Panc1 (cell line): ENCODE results near the gene POC1B.

Experiments
- POLR2AphosphoS5 ChIP-seq: IDR thresholded peaks from 2 replicates; pipeline ENCODE4 v1.6.1; 2012; ENCODE audit warnings: mild to moderate bottlenecking, low read depth, low read length, moderate library complexity
- SIN3A ChIP-seq: IDR thresholded peaks from 2 replicates; pipeline ENCODE4 v1.6.1; 2012; ENCODE audit warnings: low read depth, mild to moderate bottlenecking, low read length, moderate library complexity, borderline replicate concordance; ENCODE audit not compliant: insufficient read depth
- TCF7L2 ChIP-seq: IDR thresholded peaks from 2 replicates; pipeline ENCODE4 v1.6.1; 2011; ENCODE audit warnings: mild to moderate bottlenecking, low read depth, low read length, inconsistent platforms
- TF ChIP-seq, protein P1 (sequence below): fragments of 450-650 bp; IDR thresholded peaks from 2 replicates; pipeline ENCODE4 v1.5.1; 2017; ENCODE audit warnings: mild to moderate bottlenecking

DNA sequence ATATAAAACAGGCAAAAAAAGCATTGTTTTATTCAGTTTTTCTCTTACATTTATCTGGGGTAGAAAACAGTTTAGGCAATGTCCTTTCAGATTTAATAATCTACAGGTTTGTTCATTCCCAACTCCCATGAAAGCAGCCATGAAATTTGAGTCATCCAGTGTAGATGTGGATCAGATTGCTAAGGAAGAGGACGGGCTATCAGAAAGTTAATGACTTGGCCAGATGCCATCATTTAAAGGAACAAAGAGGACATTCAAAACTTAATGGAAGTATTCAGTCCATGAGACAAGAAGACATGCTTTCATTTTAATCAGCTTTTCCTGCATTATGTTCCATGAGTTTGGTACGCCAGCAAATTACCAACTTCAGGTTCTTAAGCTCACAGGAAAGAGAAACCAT, 31.1 kb upstream of the POC1B start:
- TF ChIP-seq, protein P1, sequence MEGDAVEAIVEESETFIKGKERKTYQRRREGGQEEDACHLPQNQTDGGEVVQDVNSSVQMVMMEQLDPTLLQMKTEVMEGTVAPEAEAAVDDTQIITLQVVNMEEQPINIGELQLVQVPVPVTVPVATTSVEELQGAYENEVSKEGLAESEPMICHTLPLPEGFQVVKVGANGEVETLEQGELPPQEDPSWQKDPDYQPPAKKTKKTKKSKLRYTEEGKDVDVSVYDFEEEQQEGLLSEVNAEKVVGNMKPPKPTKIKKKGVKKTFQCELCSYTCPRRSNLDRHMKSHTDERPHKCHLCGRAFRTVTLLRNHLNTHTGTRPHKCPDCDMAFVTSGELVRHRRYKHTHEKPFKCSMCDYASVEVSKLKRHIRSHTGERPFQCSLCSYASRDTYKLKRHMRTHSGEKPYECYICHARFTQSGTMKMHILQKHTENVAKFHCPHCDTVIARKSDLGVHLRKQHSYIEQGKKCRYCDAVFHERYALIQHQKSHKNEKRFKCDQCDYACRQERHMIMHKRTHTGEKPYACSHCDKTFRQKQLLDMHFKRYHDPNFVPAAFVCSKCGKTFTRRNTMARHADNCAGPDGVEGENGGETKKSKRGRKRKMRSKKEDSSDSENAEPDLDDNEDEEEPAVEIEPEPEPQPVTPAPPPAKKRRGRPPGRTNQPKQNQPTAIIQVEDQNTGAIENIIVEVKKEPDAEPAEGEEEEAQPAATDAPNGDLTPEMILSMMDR: no peak
- no peak for TF ChIP-seq POLR2AphosphoS5
- no peak for TF ChIP-seq TCF7L2
- no peak for TF ChIP-seq SIN3A
